ENCODE measurements around the gene CYP2W1.

CYP2W1 gene

GRCh38 chr7:986766-987751, 4.1 kb downstream of the CYP2W1 start:
- Histone ChIP-seq H3K4me1 (ENCODE audit: insufficient read depth, low read length) (peaks cover 13% of the 10 kb centered on the region), H3K9me3 (ENCODE audit: low read length) (no peaks in the 10 kb centered on the region), H3K36me3 (ENCODE audit: insufficient read depth, low read length) (no peaks in the 10 kb centered on the region), H3K4me3 (ENCODE audit: low read length) (no peak overlapping the region), H2AFZ (ENCODE audit: low read depth, low read length) (no peak overlapping the region), H3K27me3 (ENCODE audit: insufficient read depth, low read length) (no peaks in the 10 kb centered on the region)

GRCh38 chr7:987909-988308, 4.9 kb downstream of the CYP2W1 start:
- Histone ChIP-seq H3K4me3 (ENCODE audit: low read length) (no peak overlapping the region), H3K27me3 (ENCODE audit: insufficient read depth, low read length) (no peaks in the 10 kb centered on the region), H3K9me3 (ENCODE audit: low read length) (no peaks in the 10 kb centered on the region), H2AFZ (ENCODE audit: low read depth, low read length) (no peak overlapping the region), H3K4me1 (ENCODE audit: insufficient read depth, low read length) (peaks cover 11% of the 10 kb centered on the region), H3K36me3 (ENCODE audit: insufficient read depth, low read length) (no peaks in the 10 kb centered on the region)

- H2AFZ ChIP-seq (ENCODE audit: low read depth, low read length) = no peak overlapping the region
- H3K27me3 ChIP-seq (ENCODE audit: insufficient read depth, low read length) = no peaks in the 10 kb centered on the region
- no peaks in the 10 kb centered on the region for H3K36me3 ChIP-seq (ENCODE audit: insufficient read depth, low read length)
- H3K4me3 ChIP-seq (ENCODE audit: low read length) = no peak overlapping the region
- no peaks in the 10 kb centered on the region for H3K9me3 ChIP-seq (ENCODE audit: low read length)
- H3K4me1 ChIP-seq (ENCODE audit: insufficient read depth, low read length) = peaks cover 11% of the 10 kb centered on the region
These were observed 5.5 kb downstream of the CYP2W1 start for GRCh38 chr7:988426-988911.

GRCh38 chr7:988963-989529, 6.1 kb downstream of the CYP2W1 start:
- Histone ChIP-seq H3K4me3 (ENCODE audit: low read length) (no peak overlapping the region), H3K4me1 (ENCODE audit: insufficient read depth, low read length) (peaks cover 14% of the 10 kb centered on the region), H3K27me3 (ENCODE audit: insufficient read depth, low read length) (no peaks in the 10 kb centered on the region), H3K36me3 (ENCODE audit: insufficient read depth, low read length) (no peaks in the 10 kb centered on the region), H2AFZ (ENCODE audit: low read depth, low read length) (no peak overlapping the region), H3K9me3 (ENCODE audit: low read length) (no peaks in the 10 kb centered on the region)

- no peaks in the 10 kb centered on the region for H3K27me3 ChIP-seq (ENCODE audit: insufficient read depth, low read length)
- H2AFZ ChIP-seq (ENCODE audit: low read depth, low read length) = no peak overlapping the region
- no peaks in the 10 kb centered on the region for H3K9me3 ChIP-seq (ENCODE audit: low read length)
- H3K4me3 ChIP-seq (ENCODE audit: low read length) = no peak overlapping the region
- H3K4me1 ChIP-seq (ENCODE audit: insufficient read depth, low read length) = peaks cover 14% of the 10 kb centered on the region
- peaks cover 3% of the 10 kb centered on the region for H3K36me3 ChIP-seq (ENCODE audit: insufficient read depth, low read length)
These were observed 7.5 kb downstream of the CYP2W1 start for GRCh38 chr7:990352-990932.

- H3K4me1 ChIP-seq (ENCODE audit: insufficient read depth, low read length) = peaks cover 14% of the 10 kb centered on the region
- H3K27me3 ChIP-seq (ENCODE audit: insufficient read depth, low read length) = no peaks in the 10 kb centered on the region
- no peaks in the 10 kb centered on the region for H3K9me3 ChIP-seq (ENCODE audit: low read length)
- H3K36me3 ChIP-seq (ENCODE audit: insufficient read depth, low read length) = peaks cover 5% of the 10 kb centered on the region
- H3K4me3 ChIP-seq (ENCODE audit: low read length) = no peak overlapping the region
- H2AFZ ChIP-seq (ENCODE audit: low read depth, low read length) = no peak overlapping the region
These were observed 8.2 kb downstream of the CYP2W1 start for GRCh38 chr7:990933-991728.

- Histone ChIP-seq H3K36me3 (ENCODE audit: insufficient read depth, low read length) (peaks cover 13% of the 10 kb centered on the region), H3K4me1 (ENCODE audit: insufficient read depth, low read length) (peaks cover 14% of the 10 kb centered on the region), H3K9me3 (ENCODE audit: low read length) (no peaks in the 10 kb centered on the region), H3K27me3 (ENCODE audit: insufficient read depth, low read length) (no peaks in the 10 kb centered on the region), H2AFZ (ENCODE audit: low read depth, low read length) (no peak overlapping the region), H3K4me3 (ENCODE audit: low read length) (no peak overlapping the region)
These were observed 9.0 kb downstream of the CYP2W1 start for GRCh38 chr7:991729-992656.

GRCh38 chr7:992709-993607, 10.0 kb downstream of the CYP2W1 start:
- H3K4me3 ChIP-seq (ENCODE audit: low read length) = no peak overlapping the region
- no peak overlapping the region for H2AFZ ChIP-seq (ENCODE audit: low read depth, low read length)
- H3K36me3 ChIP-seq (ENCODE audit: insufficient read depth, low read length) = peaks cover 15% of the 10 kb centered on the region
- H3K4me1 ChIP-seq (ENCODE audit: insufficient read depth, low read length) = peaks cover 14% of the 10 kb centered on the region
- H3K9me3 ChIP-seq (ENCODE audit: low read length) = no peaks in the 10 kb centered on the region
- H3K27me3 ChIP-seq (ENCODE audit: insufficient read depth, low read length) = no peaks in the 10 kb centered on the region

- H3K27me3 ChIP-seq (ENCODE audit: insufficient read depth, low read length) = no peaks in the 10 kb centered on the region
- H3K4me1 ChIP-seq (ENCODE audit: insufficient read depth, low read length) = peaks cover 10% of the 10 kb centered on the region
- no peak overlapping the region for H3K4me3 ChIP-seq (ENCODE audit: low read length)
- H3K9me3 ChIP-seq (ENCODE audit: low read length) = no peaks in the 10 kb centered on the region
- no peak overlapping the region for H2AFZ ChIP-seq (ENCODE audit: low read depth, low read length)
- peaks cover 20% of the 10 kb centered on the region for H3K36me3 ChIP-seq (ENCODE audit: insufficient read depth, low read length)
These were observed 11.8 kb downstream of the CYP2W1 start for GRCh38 chr7:994592-995308.

- Histone ChIP-seq H3K9me3 (ENCODE audit: low read length) (no peaks in the 10 kb centered on the region), H2AFZ (ENCODE audit: low read depth, low read length) (no peak overlapping the region), H3K36me3 (ENCODE audit: insufficient read depth, low read length) (peaks cover 20% of the 10 kb centered on the region), H3K4me3 (ENCODE audit: low read length) (no peak overlapping the region), H3K4me1 (ENCODE audit: insufficient read depth, low read length) (peaks cover 10% of the 10 kb centered on the region), H3K27me3 (ENCODE audit: insufficient read depth, low read length) (no peaks in the 10 kb centered on the region)
These were observed 12.6 kb downstream of the CYP2W1 start for GRCh38 chr7:995571-995970.

Measured in neuron (in vitro differentiated cells).